AG09309 (cell line): Measurements from ENCODE around the gene CNGA1.
"Not testable (repeated sequence)": the region's sequence is repeated elsewhere in the genome, so short reads cannot be mapped to it uniquely, and the experiment has no call there.

Experiments used
- DNase-seq: peaks from one replicate; pipeline ENCODE4 v3.0.0-alpha.2; 2010; ENCODE audit warnings: low read depth
- H3K4me3 ChIP-seq: 2 replicates; pipeline ENCODE4 v1.5.1; 2011; ENCODE audit warnings: mild to moderate bottlenecking, low read depth, low read length, moderate library complexity; ENCODE audit not compliant: control insufficient read depth
- CTCF ChIP-seq: IDR thresholded peaks from 2 replicates; pipeline ENCODE4 v1.5.1; 2011; ENCODE audit warnings: mild to moderate bottlenecking, low read depth, low read length, inconsistent platforms; ENCODE audit not compliant: insufficient read depth, control insufficient read depth; ENCODE audit errors: missing control alignments

The CNGA1 gene

DNA sequence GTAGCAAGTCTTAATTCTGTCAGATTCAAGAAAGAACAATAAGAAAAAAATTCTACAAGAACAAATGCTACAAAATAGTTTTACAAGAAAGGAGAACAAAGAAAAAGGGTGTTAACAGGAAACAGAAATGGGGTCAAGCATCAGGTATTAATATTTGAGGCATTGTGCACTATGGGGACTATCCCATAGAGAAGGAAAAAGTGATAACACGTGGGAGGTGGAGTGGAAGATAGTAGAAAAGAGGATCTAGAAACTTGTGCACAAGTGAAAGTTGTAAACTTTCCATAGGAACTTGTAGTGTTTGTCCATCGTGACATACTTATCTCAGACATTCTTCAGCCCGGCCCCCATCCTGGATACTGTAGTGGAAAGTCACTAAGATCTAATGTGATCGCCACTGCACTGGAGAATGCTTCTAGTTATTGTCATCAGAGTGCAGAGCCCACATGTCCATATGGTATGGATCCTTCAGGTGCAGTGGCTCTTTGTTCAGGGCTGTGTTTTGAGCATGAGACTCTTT is 86.7 kb downstream of the CNGA1 start:
- TF ChIP-seq CTCF = no peak
- H3K4me3 ChIP-seq = no peak overlapping the region
- no peak for DNase-seq

DNA sequence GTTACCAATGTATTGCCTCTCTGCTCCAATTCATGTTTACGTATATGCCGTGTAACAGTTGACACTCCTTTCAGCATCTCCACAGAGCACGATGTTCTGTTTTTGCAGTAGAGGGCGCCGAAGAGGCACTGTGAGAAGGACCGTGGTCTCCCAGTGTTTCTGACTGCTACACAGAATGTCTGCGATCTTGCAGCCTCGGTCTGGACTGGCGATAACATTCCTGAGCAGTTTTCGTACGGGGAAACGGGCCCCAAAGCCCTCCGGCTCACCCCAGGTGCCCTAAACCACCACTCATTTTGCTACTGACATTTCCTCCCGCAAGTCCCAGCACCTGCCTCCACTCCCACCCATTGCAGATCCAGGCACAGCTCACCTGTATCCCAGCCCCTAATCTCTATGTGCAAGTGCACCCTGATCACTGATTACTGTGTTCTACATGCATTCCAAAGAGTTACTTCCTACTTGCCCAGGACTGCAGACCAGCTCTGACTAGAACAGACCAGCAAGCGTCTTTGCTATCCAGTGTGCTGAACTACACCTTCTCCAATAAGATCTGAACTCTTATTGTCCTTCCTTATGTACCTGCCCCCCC is 89.7 kb downstream of the CNGA1 start:
- TF ChIP-seq CTCF = peak; percentile 72
- DNase-seq = peak; percentile 2
- H3K4me3 ChIP-seq = no peak overlapping the region

DNA sequence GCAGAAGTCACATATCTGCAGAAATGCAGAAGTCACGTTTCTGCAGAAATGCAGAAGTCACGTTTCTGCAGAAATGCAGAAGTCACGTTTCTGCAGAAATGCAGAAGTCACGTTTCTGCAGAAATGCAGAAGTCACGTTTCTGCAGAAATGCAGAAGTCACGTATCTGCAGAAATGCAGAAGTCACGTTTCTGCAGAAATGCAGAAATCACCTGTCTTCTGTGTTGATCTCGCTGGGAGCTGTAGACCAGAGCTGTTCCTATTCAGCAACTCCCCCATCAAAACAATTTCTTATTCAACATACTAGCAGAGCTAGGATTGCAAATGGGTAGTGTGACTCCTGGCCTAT is 93.2 kb downstream of the CNGA1 start:
- DNase-seq, H3K4me3 ChIP-seq: not testable (repeated sequence)

DNA sequence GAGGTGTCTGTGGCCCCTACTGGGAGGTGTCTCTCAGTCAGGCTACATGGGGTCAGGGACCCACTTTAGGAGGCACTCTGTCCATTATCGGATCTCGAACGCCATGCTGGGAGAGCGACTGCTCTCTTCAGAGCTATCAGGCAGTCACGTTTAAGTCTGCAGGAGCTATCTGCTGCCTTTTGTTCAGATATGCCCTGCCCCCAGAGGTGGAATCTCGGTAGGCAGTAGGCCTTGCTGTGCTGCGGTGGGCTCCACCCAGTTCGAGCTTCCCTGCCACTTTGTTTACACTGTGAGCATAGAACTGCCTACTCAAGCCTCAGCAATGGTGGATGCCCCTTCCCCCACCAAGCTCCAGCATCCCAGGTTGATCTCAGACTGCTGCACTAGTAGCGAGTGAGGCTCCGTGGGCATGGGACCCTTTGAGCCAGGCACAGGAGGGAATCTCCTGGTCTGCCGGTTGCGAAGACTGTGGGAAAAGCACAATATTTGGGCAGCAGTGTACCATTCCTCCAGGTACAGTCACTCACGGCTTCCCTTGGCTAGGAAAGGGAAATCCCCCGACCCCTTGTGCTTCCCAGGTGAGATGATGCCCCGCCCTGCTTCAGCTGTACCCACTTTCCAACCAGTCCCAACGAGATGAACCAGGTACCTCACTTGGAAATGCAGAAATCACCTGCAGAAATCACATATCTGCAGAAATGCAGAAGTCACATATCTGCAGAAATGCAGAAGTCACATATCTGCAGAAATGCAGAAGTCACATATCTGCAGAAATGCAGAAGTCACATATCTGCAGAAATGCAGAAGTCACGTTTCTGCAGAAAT is 93.8 kb downstream of the CNGA1 start:
- DNase-seq, H3K4me3 ChIP-seq: not testable (repeated sequence)

DNA sequence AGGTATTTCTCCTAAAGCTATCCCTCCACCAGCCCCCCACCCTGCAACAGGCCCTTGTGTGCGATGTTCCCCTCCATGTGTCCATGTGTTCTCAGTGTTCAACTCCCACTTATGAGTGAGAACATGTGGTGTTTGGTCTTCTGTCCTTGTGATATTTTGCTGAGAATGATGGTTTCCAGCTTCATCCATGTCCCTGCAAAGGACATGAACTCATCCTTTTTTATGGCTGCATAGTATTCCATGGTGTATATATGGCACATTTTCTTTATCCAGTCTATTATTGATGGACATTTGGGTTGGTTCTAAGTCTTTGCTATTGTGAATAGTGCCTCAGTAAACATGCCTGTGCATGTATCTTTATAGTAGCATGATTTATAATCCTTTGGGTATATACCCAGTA is 99.3 kb downstream of the CNGA1 start:
- DNase-seq, H3K4me3 ChIP-seq: not testable (repeated sequence)

DNA sequence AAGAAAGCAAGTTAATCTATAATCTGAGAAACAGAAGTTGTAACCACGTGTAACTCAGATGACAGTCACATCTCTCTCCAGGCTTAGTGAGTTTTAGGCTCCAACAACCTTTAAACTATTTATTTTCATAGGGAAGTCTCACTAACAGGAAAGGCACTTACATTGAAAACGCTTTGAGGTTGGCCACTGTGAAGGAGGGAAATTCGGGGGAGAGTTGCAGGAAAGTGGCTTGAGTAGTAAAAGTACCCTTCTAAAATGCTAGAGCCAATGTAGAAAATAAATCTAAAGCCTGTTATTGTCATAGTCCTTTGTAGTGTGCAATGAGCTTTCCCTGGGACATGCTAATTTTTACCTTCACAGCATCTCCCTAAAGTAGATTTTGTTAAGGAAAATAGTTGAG is 101.1 kb downstream of the CNGA1 start:
- DNase-seq = no peak
- no peak for TF ChIP-seq CTCF
- H3K4me3 ChIP-seq = no peak overlapping the region

- H3K4me3 ChIP-seq = peak overlapping the region; percentile 68
- TF ChIP-seq CTCF = no peak
- no peak for DNase-seq
These were observed 101.6 kb downstream of the CNGA1 start for GRCh38 chr4:47914926-47915237.

- DNase-seq = peak; percentile 86
- no peak for TF ChIP-seq CTCF
- H3K4me3 ChIP-seq = peak within 1 kb of the TSS; percentile 68
These were observed 102.1 kb downstream of the CNGA1 start, which contains the start of gene NFXL1 for GRCh38 chr4:47914220-47914925. NFXL1 (minus strand) TSS chr4:47914583; CDS start chr4:47914203, 380 bp downstream.
